Occipital lobe (tissue), 2 donors: ENCODE results near the gene SUMO1. TPM values are rescaled to one million over a fixed set of nuclear protein-coding genes. Genes with fewer than 3 reads are reported as not detected.

Experiments
- DNase-seq: peaks from one replicate; lab custom pipeline; 2025; lab: John Stamatoyannopoulos, UW
- total RNA-seq: library from RNA; depleted of rRNA; stranded (reverse); fragments of >200 nt; gene quantifications from one replicate; pipeline ENCODE4 v1.2.3, GENCODE V29; 2014

Gene SUMO1
- total RNA-seq, 1 donor from 2014 or later, result 172 TPM

DNA sequence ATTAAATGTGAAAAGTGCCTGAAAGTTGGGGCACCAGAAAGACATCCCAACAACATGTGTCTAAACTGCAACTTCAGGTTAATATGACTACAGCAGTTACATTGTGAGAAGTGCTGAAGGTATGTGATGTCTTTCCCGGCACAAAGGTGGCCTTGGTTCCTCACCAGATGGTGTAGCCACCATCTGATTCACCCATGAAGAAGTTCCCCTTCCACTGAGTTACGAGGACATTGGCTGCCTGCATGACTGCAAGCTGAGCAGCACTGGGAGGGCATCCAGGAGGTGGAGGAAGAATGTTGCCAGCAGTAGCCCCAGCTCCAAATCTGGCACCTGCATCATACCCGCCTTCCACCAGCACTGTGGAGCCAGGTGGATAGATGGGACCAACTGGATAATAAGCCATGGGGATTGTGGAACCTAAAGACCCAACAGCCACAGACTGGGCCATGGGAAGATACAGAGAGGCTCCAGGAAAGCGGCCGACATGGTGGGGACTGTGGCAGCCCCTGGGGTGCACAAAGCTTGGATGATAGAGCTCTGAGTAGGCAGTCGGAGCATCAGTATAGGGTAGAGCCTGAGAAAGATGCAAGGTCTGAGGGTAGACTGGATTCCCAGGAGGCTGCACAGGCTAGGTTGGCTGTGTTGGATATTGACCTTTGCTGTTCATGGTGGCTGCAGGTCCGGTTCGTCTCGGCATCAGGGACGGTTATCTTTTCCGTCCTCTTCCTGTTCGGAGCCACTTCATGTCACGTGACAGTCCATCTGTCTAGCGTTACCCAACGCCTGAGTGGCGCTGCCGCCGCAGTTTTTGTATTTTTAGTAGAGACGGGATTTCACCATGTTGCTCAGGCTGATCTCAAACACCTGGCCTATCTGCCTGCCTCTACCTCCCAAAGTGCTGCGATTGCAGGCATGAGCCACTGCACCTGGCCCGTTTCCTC is 36.9 kb downstream of the SUMO1 start:
- no peak for DNase-seq

DNA sequence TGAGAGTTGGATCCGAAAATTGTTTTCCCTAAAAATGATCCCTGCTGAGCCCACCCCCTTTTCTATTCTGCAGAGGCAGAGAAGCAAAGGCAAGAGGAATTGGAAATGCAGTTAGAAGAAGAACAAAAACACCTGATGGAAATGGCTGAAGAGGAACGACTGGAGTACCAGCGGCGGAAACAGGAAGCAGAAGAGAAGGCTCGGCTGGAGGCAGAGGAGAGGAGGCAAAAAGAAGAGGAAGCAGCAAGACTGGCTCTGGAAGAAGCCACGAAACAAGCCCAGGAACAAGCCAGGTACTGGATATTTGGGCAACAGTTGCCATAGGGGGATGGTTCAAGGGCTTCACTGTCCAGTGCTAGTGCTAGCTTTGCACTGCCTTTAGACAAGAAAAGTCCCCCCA is 41.7 kb downstream of the SUMO1 start:
- DNase-seq, result no peak

DNA sequence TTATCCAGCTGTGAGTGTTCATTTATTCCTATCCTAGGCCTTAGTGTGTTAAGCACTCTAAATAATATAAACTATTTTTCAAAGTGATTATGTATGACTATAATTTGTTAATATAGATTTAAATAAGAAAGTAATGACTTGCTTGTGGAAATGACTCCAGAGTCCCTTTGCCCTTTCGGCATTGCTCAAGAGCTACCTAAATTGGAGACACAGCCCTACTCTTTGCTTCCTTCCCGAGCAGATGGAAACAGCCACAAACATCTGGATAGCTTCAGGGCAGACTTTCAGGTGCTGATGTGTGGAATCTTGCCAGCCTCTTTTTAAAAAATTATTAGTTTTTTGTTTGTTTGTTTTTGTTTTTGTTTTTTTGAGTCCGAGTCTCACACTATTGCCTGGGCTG is 44.0 kb downstream of the SUMO1 start:
- DNase-seq, result no peak

DNA sequence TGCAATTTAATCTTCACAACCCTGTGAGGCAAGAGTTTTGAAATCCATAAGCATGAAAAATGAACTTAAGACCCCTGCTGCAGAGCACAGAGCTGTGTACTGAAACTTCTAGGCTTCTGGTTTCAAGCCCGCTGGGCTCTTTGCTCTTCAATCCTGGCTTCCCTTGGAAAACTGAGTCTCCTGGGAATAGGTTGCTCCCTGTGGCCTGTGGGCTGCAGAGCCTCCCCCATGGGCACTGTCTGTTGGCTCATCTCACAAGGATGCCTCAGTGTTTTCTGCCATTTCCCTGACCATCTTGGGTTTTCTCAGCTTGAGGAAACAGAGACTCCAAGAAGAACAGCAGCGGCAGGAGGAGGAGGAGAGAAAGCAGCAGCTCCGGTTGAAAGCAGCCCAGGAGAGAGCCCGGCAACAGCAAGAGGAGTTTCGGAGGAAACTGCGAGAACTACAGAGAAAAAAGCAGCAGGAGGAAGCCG is 44.5 kb downstream of the SUMO1 start:
- no peak for DNase-seq

DNA sequence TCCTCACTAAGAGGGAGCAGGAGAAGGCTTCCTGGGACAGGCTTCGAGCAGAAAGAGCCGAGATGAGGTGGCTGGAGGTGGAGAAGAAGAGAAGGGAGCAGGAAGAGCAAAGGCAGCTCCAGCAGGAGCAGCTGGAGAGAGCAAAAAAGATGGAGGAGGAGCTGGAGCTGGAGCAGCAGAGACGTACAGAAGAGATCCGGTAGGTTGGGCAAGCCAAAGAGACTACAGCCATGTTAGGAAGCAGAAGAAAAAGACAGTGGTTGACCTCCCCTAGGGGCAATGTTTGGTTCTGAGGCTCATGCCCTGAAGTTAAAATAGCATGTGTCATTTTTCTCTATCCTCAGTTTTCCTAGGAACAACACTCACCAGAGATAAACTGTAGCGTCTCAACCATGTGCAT is 45.1 kb downstream of the SUMO1 start:
- DNase-seq, result no peak

DNA sequence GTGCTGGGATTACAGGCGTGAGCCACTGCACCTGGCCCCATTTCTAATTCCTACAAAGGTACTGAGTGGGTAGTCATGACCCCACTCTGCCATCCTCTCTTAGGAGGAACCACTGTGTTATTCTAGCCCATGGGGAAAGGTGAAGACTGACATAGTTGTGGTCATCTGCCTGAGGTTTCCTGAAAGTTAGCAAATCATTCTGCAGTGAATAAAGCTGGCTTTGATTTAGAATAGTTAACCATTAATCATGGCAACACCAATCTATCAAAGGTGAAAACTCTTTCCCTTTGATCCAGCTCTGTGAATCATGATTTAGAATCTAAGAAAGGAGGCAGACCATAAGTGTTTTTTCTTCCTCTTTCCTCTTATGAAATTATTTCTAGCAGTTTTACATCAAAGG is 50.8 kb downstream of the SUMO1 start:
- DNase-seq, result no peak

DNA sequence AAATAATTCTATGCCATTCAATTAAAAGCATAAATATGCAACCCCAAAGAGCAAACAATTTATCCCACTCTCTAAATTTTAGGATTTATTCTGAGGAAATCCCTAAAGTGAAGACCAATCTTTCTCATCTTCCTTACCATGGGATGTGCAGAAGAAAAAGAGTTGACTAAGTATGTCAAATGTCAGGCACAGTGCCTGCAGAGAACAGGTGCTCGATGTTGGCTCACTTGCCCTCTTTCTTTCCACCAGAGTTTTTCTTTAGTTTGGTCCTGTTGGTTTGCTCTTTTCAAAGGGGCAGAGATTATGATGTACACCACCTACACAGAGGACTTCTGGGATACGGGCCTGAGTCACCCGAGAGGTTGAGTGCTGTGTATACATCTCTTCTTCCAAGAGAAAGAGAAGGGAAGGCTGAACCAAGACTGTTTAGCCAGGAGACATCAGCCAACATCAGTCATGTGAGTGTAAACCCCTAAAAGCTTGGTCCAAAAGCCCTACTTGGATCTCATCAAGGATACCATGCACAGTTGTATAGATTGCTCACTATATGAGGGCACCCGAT is 51.7 kb downstream of the SUMO1 start:
- no peak for DNase-seq

DNA sequence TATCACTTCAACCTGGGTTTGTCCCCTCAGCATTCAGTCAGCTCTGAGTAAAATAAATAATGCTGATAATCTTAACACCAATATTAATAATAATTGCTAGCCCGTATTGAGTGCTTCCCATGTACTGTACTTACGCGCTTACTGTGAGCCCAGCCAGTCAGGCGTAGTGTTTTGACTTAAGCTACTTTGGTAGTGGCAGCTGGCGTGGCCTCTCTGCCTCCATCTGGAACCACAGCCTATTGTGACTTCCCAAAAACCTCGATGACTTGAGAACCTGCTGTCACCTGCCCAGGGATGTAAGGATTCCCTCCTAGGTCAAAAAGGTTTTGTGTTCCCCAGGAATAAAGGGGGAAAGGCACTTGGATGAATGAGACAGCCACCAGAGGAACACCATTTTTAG is 53.2 kb downstream of the SUMO1 start:
- no peak for DNase-seq

DNA sequence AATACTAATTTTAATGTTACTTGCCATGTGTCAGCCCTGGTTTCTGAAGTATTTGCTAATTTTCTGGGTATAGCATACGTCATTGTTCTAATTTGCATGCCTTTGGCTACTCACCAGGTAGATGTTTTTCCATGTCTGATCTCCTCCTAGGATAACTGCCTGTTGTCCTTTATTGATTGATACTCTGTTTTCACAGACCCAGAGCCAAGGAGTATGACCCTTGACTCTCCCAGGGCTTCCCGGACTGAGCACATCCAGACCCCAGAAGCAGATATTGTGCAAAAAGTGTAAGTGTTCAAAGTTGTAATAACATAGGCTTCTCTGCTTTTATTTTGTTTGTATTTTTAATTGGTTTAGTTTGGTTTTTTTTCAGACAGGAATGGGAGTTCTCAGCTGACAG is 53.8 kb downstream of the SUMO1 start:
- no peak for DNase-seq

DNA sequence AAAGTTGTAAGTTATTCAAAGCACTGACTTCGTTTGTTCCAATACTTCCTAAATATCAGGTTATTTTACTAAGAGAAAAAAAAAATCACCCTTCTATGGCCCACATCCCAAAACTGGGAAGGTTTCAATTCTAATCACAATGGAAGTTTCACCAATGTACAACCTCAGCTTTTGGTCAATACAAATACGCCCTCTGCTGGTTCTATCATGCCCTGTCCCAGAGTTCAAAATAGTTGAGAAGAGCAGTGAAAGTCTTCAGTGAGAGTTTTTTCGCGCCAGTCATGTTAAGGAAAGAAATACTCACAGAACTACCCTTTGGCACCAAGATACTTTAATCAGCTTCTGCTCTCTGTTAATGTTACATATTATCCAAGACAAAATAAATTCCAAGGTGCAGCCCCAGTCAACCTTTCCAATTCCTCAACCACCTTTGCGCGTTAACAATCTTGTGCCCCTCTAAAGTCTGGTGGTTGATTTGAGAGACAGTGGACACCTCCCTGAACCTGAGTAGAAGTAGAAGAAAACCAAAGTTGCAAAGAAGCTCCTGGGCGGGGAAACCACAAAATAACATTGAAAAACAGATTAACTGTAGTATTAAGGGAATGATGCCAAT is 59.9 kb downstream of the SUMO1 start:
- DNase-seq, result no peak

DNA sequence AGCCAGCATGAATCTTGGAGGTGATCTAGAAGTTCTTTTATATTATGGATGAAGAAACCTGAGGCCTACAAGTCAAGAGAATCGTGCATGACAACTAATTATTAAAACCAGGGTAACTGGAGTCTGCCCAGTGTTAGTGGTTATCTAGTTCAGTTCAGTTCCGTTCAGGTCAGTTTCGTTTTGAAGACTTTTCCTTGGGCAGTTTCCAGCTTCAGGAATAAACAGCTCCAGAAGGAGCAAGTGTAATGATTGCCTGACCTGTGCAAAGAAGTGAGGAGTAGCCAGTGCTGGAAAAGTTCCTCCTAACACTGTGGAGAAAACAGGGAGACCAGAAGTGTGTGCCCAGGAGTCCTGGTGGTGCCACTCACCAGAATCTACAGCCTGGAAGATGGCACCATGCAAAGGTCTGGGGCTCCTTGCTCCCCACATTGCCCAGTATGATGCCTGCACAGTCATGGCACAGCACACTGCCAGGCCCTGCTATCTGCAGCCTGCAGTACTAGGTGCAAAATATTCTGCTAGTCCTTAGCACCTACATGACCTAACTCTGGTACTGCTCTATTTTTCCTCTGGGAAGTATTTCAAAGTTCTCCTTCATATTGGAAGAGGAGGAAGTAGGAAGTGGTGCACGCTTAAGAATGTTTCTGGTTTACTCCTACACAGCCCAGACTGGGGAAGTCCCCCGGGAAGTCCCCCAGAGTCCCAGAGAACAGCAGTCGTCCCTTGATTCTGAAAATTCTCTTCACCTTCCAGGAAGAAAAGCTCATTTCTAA is 65.8 kb downstream of the SUMO1 start:
- no peak for DNase-seq

DNA sequence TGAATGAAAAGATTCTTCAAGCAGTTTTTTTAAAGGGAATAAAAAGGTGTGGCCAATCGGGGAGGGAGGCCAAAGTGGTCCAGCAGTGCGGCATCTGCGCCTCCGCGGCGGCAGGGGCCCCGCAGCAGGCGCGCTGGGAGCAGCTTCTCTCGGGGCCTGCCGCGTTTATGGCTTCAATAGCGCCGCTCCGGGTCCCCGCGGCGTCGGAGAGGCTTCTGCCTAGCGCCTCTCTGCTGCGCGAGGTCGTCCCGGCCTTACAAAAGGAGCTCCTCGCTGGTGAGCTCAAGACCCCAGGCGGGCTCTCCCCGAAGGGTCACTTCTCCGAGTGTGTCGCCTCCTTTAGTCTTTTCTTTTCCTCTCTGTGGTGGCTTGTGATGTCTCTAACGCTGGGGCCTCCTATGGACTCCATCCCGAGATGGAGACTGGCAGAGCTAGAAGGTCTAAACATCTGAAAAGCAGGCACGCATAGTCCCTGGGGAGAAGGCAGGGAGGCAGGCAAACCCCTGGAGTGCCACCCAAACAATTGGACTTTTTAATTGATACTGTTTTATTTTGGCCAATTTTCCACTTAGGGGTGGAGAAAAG is 67.1 kb downstream of the SUMO1 start:
- DNase-seq, result no peak

DNA sequence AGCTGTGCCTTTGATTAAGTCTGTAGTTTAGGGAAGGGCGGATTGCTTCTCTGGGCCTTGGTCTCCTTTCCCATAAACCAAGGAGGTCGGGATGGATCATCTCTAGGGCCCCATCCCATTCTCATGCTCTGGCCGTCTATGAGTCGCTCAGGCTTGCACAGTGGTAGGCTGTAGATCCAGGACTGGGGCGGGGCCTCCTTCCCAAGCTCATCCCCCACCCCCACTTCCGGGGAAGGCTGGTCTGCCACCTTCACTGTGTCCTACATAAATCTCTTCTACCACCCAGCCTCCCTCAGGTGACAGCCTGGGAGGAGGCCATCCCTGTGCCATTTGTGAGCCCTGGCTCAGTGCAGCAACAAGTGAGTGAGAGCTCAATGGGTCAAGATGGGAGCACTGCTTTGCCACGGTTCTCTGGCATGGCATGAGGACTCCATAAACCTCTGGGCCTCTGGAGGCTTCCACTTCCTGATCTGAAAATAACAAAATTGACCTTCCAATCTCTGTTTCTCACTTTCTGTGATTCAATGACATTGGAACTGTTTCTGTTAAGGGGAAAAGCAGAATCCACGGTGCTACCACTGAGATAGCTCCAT is 68.5 kb downstream of the SUMO1 start:
- no peak for DNase-seq

DNA sequence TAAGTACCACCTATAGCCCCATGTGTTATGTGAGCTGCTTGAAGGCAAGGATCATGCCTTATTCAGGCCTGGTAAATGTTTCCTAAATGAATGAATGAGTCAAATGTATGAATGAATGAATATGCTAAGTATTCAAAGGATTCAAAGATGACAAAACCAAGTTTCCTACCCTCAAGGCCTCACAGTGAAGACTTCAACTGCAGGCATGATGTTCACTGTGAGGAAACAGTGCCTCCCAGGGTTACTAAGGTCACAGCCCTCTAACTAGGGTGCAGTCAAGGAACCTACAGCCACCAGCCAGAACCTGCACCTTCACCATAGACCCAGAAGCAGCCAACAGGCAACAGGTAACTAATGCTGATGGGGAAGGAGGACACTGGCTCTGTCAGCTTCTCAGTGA is 69.3 kb downstream of the SUMO1 start:
- DNase-seq, result no peak

DNA sequence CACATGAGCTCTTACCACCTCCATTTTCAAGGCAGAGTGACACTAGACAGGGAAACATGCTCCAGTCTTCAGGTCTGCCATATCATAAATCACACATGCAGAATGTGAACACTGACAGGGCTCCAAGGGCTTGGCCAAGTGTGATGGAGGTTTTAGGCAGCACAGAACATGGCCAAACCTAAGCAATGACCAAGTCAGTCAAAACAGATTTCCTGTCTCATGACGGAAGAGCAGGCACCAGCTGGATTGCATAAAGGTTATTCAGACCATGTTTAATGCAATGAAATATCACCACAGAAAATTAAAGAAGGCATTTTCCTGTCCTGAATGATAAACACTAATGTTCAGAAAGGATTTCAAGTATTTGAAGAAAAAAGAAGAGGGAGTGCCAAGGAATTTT is 72.5 kb downstream of the SUMO1 start:
- DNase-seq, result no peak

DNA sequence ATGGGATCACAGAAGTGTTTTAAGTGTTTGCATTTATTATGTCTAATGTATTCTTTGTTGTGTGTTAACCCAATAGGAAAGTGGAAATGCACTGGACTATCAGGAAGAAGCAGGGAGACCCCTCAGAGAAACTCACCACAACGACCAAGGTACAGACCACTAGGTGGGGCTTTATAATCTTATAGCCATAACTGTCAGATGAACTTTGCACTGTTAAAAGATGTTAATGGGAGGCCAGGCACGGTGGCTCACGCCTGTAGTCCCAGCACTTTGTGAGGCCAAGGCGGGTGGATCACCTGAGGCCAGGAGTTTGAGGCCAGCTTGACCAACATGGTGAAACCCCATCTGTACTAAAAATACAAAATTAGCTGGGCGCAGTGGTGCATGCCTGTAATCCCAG is 73.2 kb downstream of the SUMO1 start:
- no peak for DNase-seq

DNA sequence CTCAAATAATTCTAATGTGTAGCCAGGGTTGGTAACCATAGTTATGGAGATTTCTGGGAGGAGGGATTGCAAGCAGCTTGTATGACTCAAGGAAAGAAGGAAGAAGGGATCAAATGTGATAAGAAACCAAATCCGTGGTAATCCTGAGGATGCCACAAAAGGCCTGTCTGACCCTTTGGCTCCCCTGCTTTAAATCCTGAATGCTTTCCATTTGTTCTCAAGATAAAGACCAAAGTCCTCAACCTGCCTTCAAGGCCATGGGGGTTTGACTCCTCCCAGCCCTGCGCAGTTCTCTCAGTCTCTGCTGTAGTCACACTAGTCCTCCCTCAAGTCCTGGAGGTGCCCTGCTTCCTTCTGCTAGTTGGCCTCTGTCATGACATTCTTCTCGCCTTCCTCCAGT is 74.0 kb downstream of the SUMO1 start:
- no peak for DNase-seq

DNA sequence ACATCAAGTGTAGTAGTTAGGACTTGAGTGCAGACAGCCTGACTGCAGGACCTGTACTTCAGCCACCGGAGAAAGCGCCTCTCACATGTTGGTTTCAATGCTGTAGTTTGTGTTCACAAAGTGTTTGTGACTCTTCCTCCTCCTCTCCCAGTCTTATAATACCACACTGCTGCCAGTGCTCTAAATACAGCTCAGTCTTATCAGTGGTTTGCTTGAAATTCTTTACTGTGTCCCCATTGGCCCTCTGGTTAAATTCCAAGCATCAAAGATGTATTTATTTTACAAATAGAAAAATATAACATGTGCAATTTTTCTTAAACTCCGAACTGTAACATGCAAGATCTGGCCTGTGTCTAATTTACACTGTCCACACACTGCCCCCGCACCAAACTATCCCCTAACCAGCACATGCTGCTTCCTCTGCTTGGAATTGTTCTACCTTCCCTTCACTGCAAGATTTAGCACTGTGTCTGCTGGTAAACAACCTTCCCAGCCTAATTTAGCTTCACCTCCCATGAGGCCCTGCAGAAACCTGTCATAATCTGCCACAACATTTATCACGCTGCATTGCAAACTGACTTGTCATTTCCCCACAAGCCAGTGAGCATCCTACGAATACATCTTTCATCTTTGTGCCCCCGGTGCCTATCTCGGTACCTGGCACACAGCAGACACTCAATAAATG is 77.1 kb downstream of the SUMO1 start:
- no peak for DNase-seq

DNA sequence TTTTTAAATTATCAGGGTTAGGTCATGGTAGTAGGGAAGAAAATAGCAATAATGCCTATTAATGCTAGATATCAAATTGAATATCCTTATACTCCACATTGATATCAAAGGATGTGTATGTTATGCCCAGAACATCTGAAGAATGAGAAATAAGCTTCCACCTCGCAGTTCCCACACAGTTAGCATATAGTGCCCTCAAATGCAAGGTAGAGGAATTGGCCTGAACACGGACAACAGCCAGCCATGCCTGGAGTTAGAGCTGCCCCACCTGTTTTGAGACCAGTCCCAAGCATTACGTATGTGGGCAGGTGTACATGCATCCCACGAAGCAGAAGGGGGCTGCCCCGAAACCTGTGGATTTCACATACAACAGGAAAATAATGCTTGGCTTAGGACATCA is 79.6 kb downstream of the SUMO1 start:
- no peak for DNase-seq

DNA sequence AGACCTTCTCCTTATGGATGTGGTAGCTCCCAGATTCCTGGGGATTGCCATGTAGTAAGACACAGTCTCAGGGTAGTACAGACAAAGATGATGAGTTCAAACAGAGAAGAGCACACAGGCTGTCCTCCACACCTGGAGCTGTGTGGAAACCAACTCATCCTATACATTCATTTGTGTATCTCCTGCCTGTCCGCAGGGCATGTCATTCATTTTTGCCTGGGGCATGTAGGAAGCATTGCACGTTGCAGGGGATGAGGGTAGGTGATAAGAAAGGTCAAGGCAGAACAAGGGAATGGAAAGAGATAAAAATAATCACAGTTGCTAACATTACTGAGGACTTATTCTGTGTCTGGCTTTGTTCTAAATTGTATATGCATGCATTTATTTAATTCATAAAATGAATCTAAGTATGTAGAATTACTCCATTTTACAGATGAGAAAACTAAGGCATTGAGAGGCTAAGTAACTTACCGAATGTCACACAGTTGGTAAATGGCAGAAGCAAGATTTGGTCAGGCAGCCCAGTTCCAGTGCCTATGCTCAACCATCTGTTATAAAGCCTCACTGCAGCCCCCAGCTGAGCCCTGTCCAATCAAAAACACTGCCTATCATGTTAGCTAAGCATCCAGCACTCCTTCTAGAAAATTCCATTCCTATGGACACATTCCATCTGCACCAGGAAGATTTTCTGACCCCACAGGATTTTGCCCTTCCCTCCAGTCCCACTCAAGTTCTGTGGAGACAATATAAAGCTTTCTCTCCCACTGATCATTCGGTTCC is 81.0 kb downstream of the SUMO1 start:
- no peak for DNase-seq
